Adrenal gland (tissue), 5 donors: ENCODE data around the gene ST8SIA1.

Experiments
- CTCF ChIP-seq, 6 experiments: fragments of 450-650 bp in 4 of 6; fragments of 200-600 bp in 2 of 6; sonication (generic) in 1 of 6; IDR thresholded peaks; 1 replicate in 5 of 6; 2 replicates in 1 of 6; pipeline versions ENCODE4 v1.5.1 to v1.8.0; 2016 to 2021; ENCODE audit warnings: antibody characterized with exemption in 6 of 6, mild to moderate bottlenecking in 2 of 6, moderate library complexity in 1 of 6
- POLR2A ChIP-seq, 2 donors: fragments of 450-650 bp; IDR thresholded peaks; one replicate each; pipeline ENCODE4 v1.6.1; 2017; ENCODE audit warnings: antibody characterized with exemption in 2 of 2, mild to moderate bottlenecking in 2 of 2, moderate library complexity in 1 of 2
- donor health status: DM: no; HTN: no; CAD: no.

GRCh38 chr12:22201101-22201500 lies 133.4 kb downstream of the ST8SIA1 start:
- no peak for TF ChIP-seq POLR2A (IDR thresholded peaks at IDR 0.05)
- TF ChIP-seq CTCF (IDR thresholded peaks at IDR 0.05), result no peak
